ENCODE measurements around the gene MED6. TPM values are rescaled to one million over a fixed set of nuclear protein-coding genes. Genes with fewer than 3 reads are reported as not detected.

Gene MED6
- total and polyA plus RNA-seq, 5 donors = 14.1 to 21.2 (median 20.7) TPM

DNA sequence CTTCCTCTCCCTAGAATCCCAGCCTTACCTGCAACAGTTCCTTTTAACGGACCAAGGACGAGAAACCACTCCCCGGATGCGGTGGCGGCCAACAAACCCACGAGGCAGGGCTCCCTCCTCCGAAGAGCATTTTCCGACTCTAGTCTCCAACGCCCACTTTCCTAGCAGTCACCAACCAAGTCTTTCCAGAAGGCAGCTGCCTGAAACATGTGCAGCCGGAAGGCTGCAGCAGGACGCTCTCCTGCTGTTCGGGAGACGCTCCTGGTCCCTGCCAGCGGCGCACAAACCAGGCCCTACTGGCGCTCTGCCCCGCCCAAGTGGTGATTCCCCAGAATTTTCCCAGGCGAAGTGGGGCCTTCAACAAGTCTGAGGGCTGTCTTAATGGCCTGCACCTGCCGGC is 44.6 kb downstream of the MED6 start:
- Histone ChIP-seq H3K4me1 (ENCODE audit: control insufficient read depth, insufficient read depth, low read length) (no peaks in the 10 kb centered on the region), H3K27ac (ENCODE audit: low read length) (no peak overlapping the region), H3K27me3 (ENCODE audit: control insufficient read depth, insufficient read depth) (no peaks in the 10 kb centered on the region), H3K9me3 (ENCODE audit: control insufficient read depth, low read length) (no peaks in the 10 kb centered on the region), H3K4me3 (ENCODE audit: low read length) (peak overlapping the region; percentile 17)
- intact Hi-C loops (cut with DNase I) = no loop called here
- ATAC-seq = peak; percentile 65 to 85
- WGBS = 23% methylated on average over 19 of the region's 19 CpGs
- peak; percentile 19 to 73 (median 69) for DNase-seq

DNA sequence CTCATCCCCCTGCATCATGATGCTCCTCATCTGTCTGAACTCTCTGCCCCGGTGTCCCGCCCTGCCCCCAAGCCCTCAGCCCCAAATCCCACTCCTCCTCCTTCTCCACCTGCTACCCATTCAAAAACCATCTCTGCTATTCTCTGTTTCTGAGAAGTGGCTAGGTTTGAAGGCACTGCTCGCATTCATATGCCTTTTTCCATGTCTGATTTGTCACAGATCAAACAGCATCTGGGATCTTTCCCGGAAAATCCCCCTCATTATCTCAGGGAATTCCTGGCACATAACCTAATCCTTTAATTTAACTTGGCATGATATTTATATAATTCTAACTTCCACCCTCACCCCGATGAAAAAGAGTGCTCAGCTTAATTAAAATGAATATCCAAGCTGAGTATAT is 62.4 kb downstream of the MED6 start:
- no peak for DNase-seq
- 75% methylated on average over 5 of the region's 5 CpGs for WGBS
- Histone ChIP-seq H3K27me3 (ENCODE audit: control insufficient read depth, insufficient read depth) (no peaks in the 10 kb centered on the region), H3K4me1 (ENCODE audit: control insufficient read depth, insufficient read depth, low read length) (no peaks in the 10 kb centered on the region), H3K27ac (ENCODE audit: low read length) (no peak overlapping the region), H3K9me3 (ENCODE audit: control insufficient read depth, low read length) (no peaks in the 10 kb centered on the region), H3K4me3 (ENCODE audit: low read length) (no peak overlapping the region)
- ATAC-seq = no peak
- intact Hi-C loops (cut with DNase I) = no loop called here

DNA sequence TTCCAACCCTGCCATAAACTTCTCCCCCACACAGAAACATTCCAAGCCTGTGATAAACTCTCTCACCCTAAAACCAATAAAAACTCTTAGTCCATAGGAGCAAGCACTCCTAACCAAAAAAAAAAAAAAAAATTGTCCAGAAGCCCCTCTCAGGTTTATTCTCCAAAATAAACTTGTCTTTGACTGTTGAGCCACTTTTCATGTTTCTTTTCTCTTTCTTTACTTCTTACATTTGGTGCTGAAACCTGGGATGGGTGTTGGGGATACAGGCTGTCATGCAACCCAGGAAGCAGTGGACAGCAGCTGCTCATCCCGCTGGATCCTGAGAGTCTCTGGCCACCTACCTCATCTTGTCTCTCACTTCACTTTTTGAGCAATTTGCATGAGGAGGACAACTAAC is 63.6 kb downstream of the MED6 start:
- intact Hi-C loops (cut with DNase I) = no loop called here
- Histone ChIP-seq H3K27me3 (ENCODE audit: control insufficient read depth, insufficient read depth) (no peaks in the 10 kb centered on the region), H3K9me3 (ENCODE audit: control insufficient read depth, low read length) (no peaks in the 10 kb centered on the region), H3K4me3 (ENCODE audit: low read length) (no peak overlapping the region), H3K27ac (ENCODE audit: low read length) (no peak overlapping the region), H3K4me1 (ENCODE audit: control insufficient read depth, insufficient read depth, low read length) (no peaks in the 10 kb centered on the region)
- ATAC-seq (no peak), DNase-seq (no peak)
- WGBS = 91% methylated on average over 1 of the region's 1 CpG

DNA sequence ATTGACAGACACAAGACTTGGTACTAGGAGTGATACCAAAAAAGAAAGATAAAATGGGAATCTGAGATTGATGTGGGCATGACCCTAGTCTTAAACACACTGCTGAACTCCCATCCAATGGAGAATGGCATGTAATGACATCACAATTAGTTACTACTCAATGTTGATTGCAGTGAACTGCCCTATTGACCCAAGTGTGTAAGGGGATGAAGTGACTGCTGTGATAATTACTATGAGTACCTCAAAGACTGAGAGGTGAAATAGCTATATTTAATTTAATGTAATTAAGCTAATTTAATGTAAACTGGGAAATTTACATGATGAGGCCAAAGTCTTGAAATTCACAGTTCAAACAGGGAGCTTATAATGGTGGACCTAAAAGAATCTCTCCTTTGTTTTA is 65.6 kb downstream of the MED6 start, which contains the start of gene ADAM20:
Gene ADAM20 (minus strand): TSS at position 101 of the 400 bp plus-strand sequence. CDS start 10,247 bp downstream, outside the sequence.
- no peaks in the 10 kb centered on the region for H3K27me3 ChIP-seq (ENCODE audit: control insufficient read depth, insufficient read depth)
- DNase-seq (no peak), ATAC-seq (no peak)
- intact Hi-C loops (cut with DNase I) = no loop called here
- H3K4me3 ChIP-seq (ENCODE audit: low read length) = no peak within 1 kb of the TSS
- H3K27ac ChIP-seq (ENCODE audit: low read length) = no peak within 1 kb of the TSS
- no peaks in the 10 kb centered on the region for H3K9me3 ChIP-seq (ENCODE audit: control insufficient read depth, low read length)
- H3K4me1 ChIP-seq (ENCODE audit: control insufficient read depth, insufficient read depth, low read length) = no peaks in the 10 kb centered on the region

Other genes with a start within 250 kb of the MED6 start
- gene COX16, start 241.0 kb downstream of the MED6 start, total RNA-seq = 10 to 100 TPM; 25.3 to 32.7 (median 28.7) TPM
- 54.9 TPM for gene COX16, start 241.0 kb downstream of the MED6 start, polyA plus RNA-seq
- gene SYNJ2BP, start 183.6 kb downstream of the MED6 start, total RNA-seq = 10 to 100 TPM; 42.7 to 51.6 (median 44.7) TPM
- 17.9 TPM for gene SYNJ2BP, start 183.6 kb downstream of the MED6 start, polyA plus RNA-seq
- gene ADAM21, start 148.5 kb downstream of the MED6 start, total RNA-seq = under 1 TPM in 3 of 4 donors, not detected in 1; 0.32 to 0.37 (median 0.34) TPM
- gene ADAM21, start 148.5 kb downstream of the MED6 start, polyA plus RNA-seq = 0.29 TPM
- 1 to 10 TPM in 1 of 4 donors, under 1 TPM in 3; 0.42 to 1.0 (median 0.54) TPM for gene ADAM20, start 65.7 kb downstream of the MED6 start, total RNA-seq
- gene ADAM20, start 65.7 kb downstream of the MED6 start, polyA plus RNA-seq = 0.16 TPM
- gene TTC9, start 41.3 kb upstream of the MED6 start, total RNA-seq = 1 to 10 TPM; 1.7 to 4.7 (median 2.7) TPM
- gene TTC9, start 41.3 kb upstream of the MED6 start, polyA plus RNA-seq = 0.95 TPM
- 1 to 10 TPM; 1.6 to 2.5 (median 2.2) TPM for gene MAP3K9, start 208.9 kb upstream of the MED6 start, total RNA-seq
- gene MAP3K9, start 208.9 kb upstream of the MED6 start, polyA plus RNA-seq = 1.4 TPM